WERI-Rb-1 (cell line): Measurements from ENCODE around the gene MFSD2A.

Experiments
- DNase-seq: peaks from one replicate; pipeline ENCODE4 v3.0.0-alpha.2; 2020
- H3K27ac ChIP-seq: fragments of 250-450 bp; sonication (Bioruptor Pico); 2 replicates; pipeline ENCODE4 v1.5.1; 2020; ENCODE audit warnings: mild to moderate bottlenecking, moderate library complexity
- H3K27me3 ChIP-seq: fragments of 250-450 bp; sonication (Bioruptor Pico); 2 replicates; pipeline ENCODE4 v1.5.1; 2021; ENCODE audit warnings: mild to moderate bottlenecking, low read depth, moderate library complexity; ENCODE audit not compliant: insufficient read depth, severe bottlenecking
- H3K36me3 ChIP-seq: fragments of 250-450 bp; sonication (Bioruptor Pico); 2 replicates; pipeline ENCODE4 v1.5.1; 2020; ENCODE audit warnings: mild to moderate bottlenecking, moderate library complexity
- H3K4me3 ChIP-seq: 2 replicates; pipeline ENCODE4 v1.5.1; 2011; ENCODE audit warnings: low read depth, mild to moderate bottlenecking, control low read depth, low read length
- H3K9me3 ChIP-seq: fragments of 250-450 bp; sonication (Bioruptor Pico); 2 replicates; pipeline ENCODE4 v1.5.1; 2021; ENCODE audit warnings: mild to moderate bottlenecking, moderate library complexity; ENCODE audit not compliant: severe bottlenecking
- CTCF ChIP-seq: IDR thresholded peaks from 2 replicates; pipeline ENCODE4 v1.5.1; 2011; ENCODE audit warnings: low read depth, mild to moderate bottlenecking, control low read depth, inconsistent platforms, low read length

MFSD2A gene

GRCh38 chr1:39936724-39937491 is 18.0 kb upstream of the MFSD2A start:
- H3K36me3 ChIP-seq = no peaks in the 10 kb centered on the region
- H3K27ac ChIP-seq = no peak overlapping the region
- H3K4me3 ChIP-seq = no peak overlapping the region
- DNase-seq = no peak
- no peaks in the 10 kb centered on the region for H3K27me3 ChIP-seq
- no peaks in the 10 kb centered on the region for H3K9me3 ChIP-seq
- TF ChIP-seq CTCF = no peak

- Histone ChIP-seq H3K36me3 (no peaks in the 10 kb centered on the region), H3K9me3 (no peaks in the 10 kb centered on the region), H3K4me3 (no peak overlapping the region), H3K27me3 (no peaks in the 10 kb centered on the region), H3K27ac (no peak overlapping the region)
- no peak for TF ChIP-seq CTCF
- DNase-seq = no peak
Measured at GRCh38 chr1:39938856-39939255, 16.1 kb upstream of the MFSD2A start.

- H3K4me3 ChIP-seq = no peak overlapping the region
- H3K27me3 ChIP-seq = no peaks in the 10 kb centered on the region
- no peak for TF ChIP-seq CTCF
- no peak overlapping the region for H3K27ac ChIP-seq
- no peak for DNase-seq
- H3K36me3 ChIP-seq = no peaks in the 10 kb centered on the region
- H3K9me3 ChIP-seq = no peaks in the 10 kb centered on the region
Measured at GRCh38 chr1:39940253-39940652, 14.7 kb upstream of the MFSD2A start.

GRCh38 chr1:39940980-39941871 is 13.7 kb upstream of the MFSD2A start:
- H3K4me3 ChIP-seq = no peak overlapping the region
- H3K36me3 ChIP-seq = no peaks in the 10 kb centered on the region
- no peak for TF ChIP-seq CTCF
- no peak overlapping the region for H3K27ac ChIP-seq
- no peak for DNase-seq
- no peaks in the 10 kb centered on the region for H3K9me3 ChIP-seq
- no peaks in the 10 kb centered on the region for H3K27me3 ChIP-seq

GRCh38 chr1:39943471-39944290 is 11.3 kb upstream of the MFSD2A start:
- no peaks in the 10 kb centered on the region for H3K9me3 ChIP-seq
- no peaks in the 10 kb centered on the region for H3K27me3 ChIP-seq
- no peak for TF ChIP-seq CTCF
- DNase-seq = no peak
- H3K4me3 ChIP-seq = no peak overlapping the region
- H3K27ac ChIP-seq = no peak overlapping the region
- no peaks in the 10 kb centered on the region for H3K36me3 ChIP-seq
